HCT116 (cell line): Measurements from ENCODE around the gene INPP4A. TPM values are rescaled to one million over a fixed set of nuclear protein-coding genes. Genes with fewer than 3 reads are reported as not detected.

Source experiments
- ATAC-seq: fragments of 200-7000 bp; cut with Tn5 transposase; 2 replicates; pipeline ENCODE4 v1.9.1; 2020; ENCODE audit warnings: mild to moderate bottlenecking, moderate library complexity
- BruUV-seq: library from RNA; stranded (reverse); fragments of 400-500 nt; replicated peaks from 2 replicates; lab custom pipeline; 2021; lab: Mats Ljungman, UMichigan
- CTCF ChIA-PET: fragments of 300-600 bp; sonication (Branson Sonifier 250); formaldehyde crosslinking; loops from one replicate; lab custom pipeline; 2021; ENCODE audit warnings: antibody characterized with exemption; lab: Charles Lee
- POLR2A ChIA-PET: fragments of 300-600, 350-600 bp; sonication (Branson Sonifier 250); formaldehyde crosslinking; loops from one replicate; lab custom pipeline; 2021; ENCODE audit warnings: antibody characterized with exemption; lab: Charles Lee
- RAD21 ChIA-PET, 2 experiments: fragments of 300-600 bp; sonication (Branson Sonifier 250); formaldehyde crosslinking; loops; one replicate each; lab custom pipeline; 2023; ENCODE audit warnings: low total read pairs in 2 of 2; ENCODE audit not compliant: uncharacterized antibody in 2 of 2, unreplicated experiment in 2 of 2, low non-redundant PET in 1 of 2; lab: Charles Lee
- DNase-seq: peaks from one replicate; pipeline ENCODE4 v3.0.0-alpha.2; 2010; ENCODE audit warnings: low read depth, low spot score
- H2AFZ ChIP-seq: fragments of 200-600 bp; shearing (Covaris generic), sonication (generic); 2 replicates; pipeline ENCODE4 v1.6.1; 2017; ENCODE audit warnings: low read depth, mixed run types, mixed read lengths, antibody characterized with exemption, low read length; ENCODE audit not compliant: poor library complexity, severe bottlenecking
- H3K27ac ChIP-seq: 2 replicates; pipeline ENCODE4 v1.5.1; 2012; ENCODE audit warnings: low read depth, low read length
- H3K27me3 ChIP-seq: fragments of 200-600 bp; sonication (generic); 2 replicates; pipeline ENCODE4 v1.6.1; 2016; ENCODE audit warnings: mixed run types, low read length, mixed read lengths; ENCODE audit not compliant: insufficient read depth
- H3K36me3 ChIP-seq, 2 experiments: fragments of 200-500 bp in 1 of 2; fragments of 200-600 bp in 1 of 2; sonication (Bioruptor generic) in 1 of 2; sonication (generic) in 1 of 2; 2 replicates each; pipeline versions ENCODE4 v1.5.1 to v1.6.1; 2014 to 2016; ENCODE audit warnings: low read length in 2 of 2, inconsistent platforms in 1 of 2, mixed read lengths in 1 of 2, mixed run types in 1 of 2; ENCODE audit not compliant: insufficient read depth in 2 of 2, control insufficient read depth in 1 of 2
- H3K4me1 ChIP-seq, 2 experiments: fragments of 200-600 bp in 1 of 2; sonication (generic) in 1 of 2; 2 replicates each; pipeline versions ENCODE4 v1.5.1 to v1.6.1; 2012 to 2017; ENCODE audit warnings: low read length in 2 of 2, inconsistent platforms in 1 of 2, mild to moderate bottlenecking in 1 of 2, mixed read lengths in 1 of 2, mixed run types in 1 of 2, moderate library complexity in 1 of 2; ENCODE audit not compliant: insufficient read depth in 2 of 2, control insufficient read depth in 1 of 2
- H3K4me2 ChIP-seq: fragments of 200-600 bp; sonication (generic); 2 replicates; pipeline ENCODE4 v1.6.1; 2017; ENCODE audit warnings: mixed run types, low read length, mixed read lengths
- H3K4me3 ChIP-seq, 2 experiments: fragments of 200-600 bp in 1 of 2; sonication (generic) in 1 of 2; replicated peaks in 1 of 2; 2 replicates each; pipeline ENCODE4 v1.5.1; 2011 to 2016; ENCODE audit warnings: low read length in 2 of 2, control low read depth in 1 of 2, low read depth in 1 of 2, mild to moderate bottlenecking in 1 of 2, mixed read lengths in 1 of 2, mixed run types in 1 of 2
- H3K79me2 ChIP-seq: fragments of 200-600 bp; sonication (generic); 2 replicates; pipeline ENCODE4 v1.6.1; 2017; ENCODE audit warnings: mild to moderate bottlenecking, mixed run types, low read length, moderate library complexity, mixed read lengths; ENCODE audit not compliant: insufficient read depth
- H3K9ac ChIP-seq: fragments of 200-600 bp; sonication (generic); 2 replicates; pipeline ENCODE4 v1.6.1; 2016; ENCODE audit warnings: low read length, mixed read lengths
- H3K9me2 ChIP-seq: fragments of 200-600 bp; sonication (generic), shearing (Covaris generic); 2 replicates; pipeline ENCODE4 v1.6.1; 2017; ENCODE audit warnings: mixed run types, mild to moderate bottlenecking, moderate library complexity; ENCODE audit not compliant: insufficient read depth
- H3K9me3 ChIP-seq, 2 experiments: fragments of 200-500 bp in 1 of 2; fragments of 200-600 bp in 1 of 2; sonication (Bioruptor generic) in 1 of 2; sonication (generic) in 1 of 2; 2 replicates each; pipeline ENCODE4 v1.6.1; 2014 to 2017; ENCODE audit warnings: low read length in 2 of 2, mixed read lengths in 2 of 2, inconsistent platforms in 1 of 2, low read depth in 1 of 2, mild to moderate bottlenecking in 1 of 2, mixed run types in 1 of 2, moderate library complexity in 1 of 2; ENCODE audit not compliant: control insufficient read depth in 1 of 2, insufficient read depth in 1 of 2
- H4K20me1 ChIP-seq: fragments of 200-600 bp; sonication (generic), shearing (Covaris generic); 2 replicates; pipeline ENCODE4 v1.6.1; 2017; ENCODE audit warnings: mixed run types, mild to moderate bottlenecking, moderate library complexity; ENCODE audit not compliant: insufficient read depth
- CBX3 ChIP-seq: IDR thresholded peaks from 2 replicates; pipeline ENCODE4 v1.6.1; 2012; ENCODE audit warnings: low read depth
- CEBPB ChIP-seq: IDR thresholded peaks from 2 replicates; pipeline ENCODE4 v1.6.1; 2012; ENCODE audit warnings: low read depth
- EGR1 ChIP-seq: IDR thresholded peaks from 2 replicates; pipeline ENCODE4 v1.6.1; 2012; ENCODE audit warnings: low read depth
- EZH2phosphoT487 ChIP-seq: fragments of 200-600 bp; IDR thresholded peaks from 2 replicates; pipeline ENCODE4 v1.6.1; 2018; ENCODE audit warnings: antibody characterized with exemption, borderline replicate concordance
- FOSL1 ChIP-seq: IDR thresholded peaks from 2 replicates; pipeline ENCODE4 v1.6.1; 2012; ENCODE audit warnings: low read depth
- JUND ChIP-seq: IDR thresholded peaks from 2 replicates; pipeline ENCODE4 v1.6.1; 2012
- RAD21 ChIP-seq: IDR thresholded peaks from 2 replicates; pipeline ENCODE4 v1.6.1; 2012; ENCODE audit warnings: low read depth, mild to moderate bottlenecking
- REST ChIP-seq: IDR thresholded peaks from 2 replicates; pipeline ENCODE4 v1.6.1; 2012; ENCODE audit warnings: low read depth
- SIN3A ChIP-seq: IDR thresholded peaks from 2 replicates; pipeline ENCODE4 v1.6.1; 2012; ENCODE audit warnings: low read depth
- intact Hi-C: fragments of 100-400 bp; cut with micrococcal nuclease; formaldehyde crosslinking; loops from 2 replicates; pipeline ENCODE4 v1.10.0; 2022
- total RNA-seq: library from RNA; stranded (reverse); gene quantifications from one replicate; pipeline ENCODE4 v1.2.1, GENCODE V29; 2021; ENCODE audit not compliant: unreplicated experiment
- TF ChIP-seq, protein P1 (sequence below): IDR thresholded peaks from 2 replicates; pipeline ENCODE4 v1.6.1; 2011; ENCODE audit warnings: mild to moderate bottlenecking, low read length, moderate library complexity; ENCODE audit not compliant: insufficient replicate concordance; ENCODE audit errors: extremely low read depth

Gene INPP4A
- total RNA-seq, 1 experiment from 2014 or later, result 18.5 TPM

- no peak overlapping the region for H3K4me2 ChIP-seq
- H3K27me3 ChIP-seq, result no peaks in the 10 kb centered on the region
- ChIA-PET POLR2A (no interaction called here), CTCF (no interaction called here)
- peaks cover 4% of the 10 kb centered on the region in 2 experiments; a peak in 2 of 4 replicates for H3K36me3 ChIP-seq
- H4K20me1 ChIP-seq, result no peaks in the 10 kb centered on the region
- DNase-seq, result no peak
- intact Hi-C loops, result no loop called here
- H3K9me3 ChIP-seq, result no peaks in the 10 kb centered on the region
- no peak overlapping the region for H2AFZ ChIP-seq
- H3K27ac ChIP-seq, result no peak overlapping the region
- TF ChIP-seq CBX3 (no peak), EZH2phosphoT487 (no peak), SIN3A (no peak), EGR1 (no peak), CEBPB (no peak), JUND (no peak), FOSL1 (no peak), REST (no peak), RAD21 (no peak)
- TF ChIP-seq, protein P1, sequence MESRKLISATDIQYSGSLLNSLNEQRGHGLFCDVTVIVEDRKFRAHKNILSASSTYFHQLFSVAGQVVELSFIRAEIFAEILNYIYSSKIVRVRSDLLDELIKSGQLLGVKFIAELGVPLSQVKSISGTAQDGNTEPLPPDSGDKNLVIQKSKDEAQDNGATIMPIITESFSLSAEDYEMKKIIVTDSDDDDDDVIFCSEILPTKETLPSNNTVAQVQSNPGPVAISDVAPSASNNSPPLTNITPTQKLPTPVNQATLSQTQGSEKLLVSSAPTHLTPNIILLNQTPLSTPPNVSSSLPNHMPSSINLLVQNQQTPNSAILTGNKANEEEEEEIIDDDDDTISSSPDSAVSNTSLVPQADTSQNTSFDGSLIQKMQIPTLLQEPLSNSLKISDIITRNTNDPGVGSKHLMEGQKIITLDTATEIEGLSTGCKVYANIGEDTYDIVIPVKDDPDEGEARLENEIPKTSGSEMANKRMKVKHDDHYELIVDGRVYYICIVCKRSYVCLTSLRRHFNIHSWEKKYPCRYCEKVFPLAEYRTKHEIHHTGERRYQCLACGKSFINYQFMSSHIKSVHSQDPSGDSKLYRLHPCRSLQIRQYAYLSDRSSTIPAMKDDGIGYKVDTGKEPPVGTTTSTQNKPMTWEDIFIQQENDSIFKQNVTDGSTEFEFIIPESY, result no peak
- TF ChIP-seq, all 23 proteins: peak for 0
- H3K79me2 ChIP-seq, result no peaks in the 10 kb centered on the region
- peaks cover 0 to 6% of the 10 kb centered on the region in 2 experiments; a peak in 1 of 4 replicates for H3K4me1 ChIP-seq
- BruUV-seq, result no TSS peak
- ATAC-seq, result no peak
- no peak overlapping the region for H3K4me3 ChIP-seq
- no peak overlapping the region for H3K9ac ChIP-seq
- RAD21 ChIA-PET, result no interaction called here
- H3K9me2 ChIP-seq, result no peaks in the 10 kb centered on the region
Measured at GRCh38 chr2:98556344-98557033, 111.8 kb downstream of the INPP4A start.
